Astrocyte (in vitro differentiated cells and primary cell): ENCODE data around the gene LGALS1.

Source experiments
- CTCF ChIP-seq: IDR thresholded peaks from 2 replicates; pipeline ENCODE4 v1.5.1; 2011; ENCODE audit warnings: low read depth, mild to moderate bottlenecking, inconsistent platforms, low read length, moderate library complexity; ENCODE audit not compliant: insufficient read depth
- EZH2 ChIP-seq: IDR thresholded peaks from 2 replicates; pipeline ENCODE4 v1.6.1; 2012; ENCODE audit warnings: mild to moderate bottlenecking, low read length, inconsistent platforms; ENCODE audit not compliant: insufficient read depth

GRCh38 chr22:37633625-37634416 is 41.6 kb upstream of the LGALS1 start:
- no peak for TF ChIP-seq CTCF
- no peak for TF ChIP-seq EZH2
